GM12878 (cell line): ENCODE data around the gene PATL2. TPM values are rescaled to one million over a fixed set of nuclear protein-coding genes. Genes with fewer than 3 reads are reported as not detected.

Experiments used
- polyA plus RNA-seq, 11 experiments: library from polyadenylated mRNA; depleted of rRNA in 4 of 11; unstranded in 6 of 11; stranded (reverse) in 5 of 11; fragments of >200 nt; fragmentation: Nextera tagmentation in 4 of 11; fragmentation: Illumina TruSeq in 1 of 11; extraction: Ambion mirVana in 4 of 11; extraction: Trizol in 1 of 11; gene quantifications; 1 replicate in 1 of 11; 2 replicates in 10 of 11; pipeline versions ENCODE4 v1.2.1 to v1.2.3, GENCODE V29; 2011 to 2016; ENCODE audit warnings: inconsistent platforms in 2 of 11, missing spikeins in 2 of 11, low read depth in 1 of 11
- small RNA-seq: library from RNA; depleted of rRNA; stranded (forward); fragments of <200 nt; gene quantifications from one replicate; pipeline ENCODE3, GENCODE V24; 2014
- total RNA-seq, 4 experiments: library from RNA; depleted of rRNA in 3 of 4; stranded (reverse); fragments of >200 nt in 3 of 4; fragmentation: Illumina TruSeq in 1 of 4; extraction: Trizol in 1 of 4; gene quantifications; 2 replicates each; pipeline versions ENCODE4 v1.2.1 to v1.2.3, GENCODE V29; 2013 to 2021

The PATL2 gene
- total and polyA plus RNA-seq, 10 of the 15 experiments (the other 5 are each of a cell fraction or from before 2014, with no cell fraction given), result 4.2 to 16.2 (median 12.1) TPM

Small RNA genes lying within 50 kb of the gene (small RNA-seq; reads per million reads assigned to genes)
- not detected for gene RF00019

Other genes with a start within 250 kb of the PATL2 start
- gene EIF3J, start 174.2 kb downstream of the PATL2 start, total RNA-seq (2014; rRNA removed), result 45.4 and 47.6 TPM in 2 replicates
- 87.9 and 95.5 TPM in 2 replicates for gene EIF3J, start 174.2 kb downstream of the PATL2 start, total RNA-seq (2014; rRNA removed; fragmentation: Illumina TruSeq; extraction: Trizol)
- 96.2 and 101 TPM in 2 replicates for gene EIF3J, start 174.2 kb downstream of the PATL2 start, total RNA-seq (2021)
- 91.0 and 119 TPM in 2 replicates for gene EIF3J, start 174.2 kb downstream of the PATL2 start, polyA plus RNA-seq (2011; rRNA removed)
- gene EIF3J, start 174.2 kb downstream of the PATL2 start, polyA plus RNA-seq (2014; fragmentation: Illumina TruSeq; extraction: Trizol), result 126 and 162 TPM in 2 replicates
- 10 to 100 TPM; 34.7 to 36.3 TPM for gene EIF3J, start 174.2 kb downstream of the PATL2 start, polyA plus RNA-seq (2014; fragmentation: Nextera tagmentation; extraction: Ambion mirVana)
- 56.2 and 75.7 TPM in 2 replicates for gene EIF3J, start 174.2 kb downstream of the PATL2 start, polyA plus RNA-seq (2014; rRNA removed)
- gene EIF3J, start 174.2 kb downstream of the PATL2 start, polyA plus RNA-seq (2016; fragmentation: Nextera tagmentation; extraction: Ambion mirVana), result 10 to 100 TPM; 48.6 to 52.5 TPM
- 61.2 and 65.6 TPM in 2 replicates for gene SPG11, start 47.7 kb downstream of the PATL2 start, total RNA-seq (2014; rRNA removed)
- 57.2 and 62.1 TPM in 2 replicates for gene SPG11, start 47.7 kb downstream of the PATL2 start, total RNA-seq (2014; rRNA removed; fragmentation: Illumina TruSeq; extraction: Trizol)
- gene SPG11, start 47.7 kb downstream of the PATL2 start, total RNA-seq (2021), result 59.2 and 59.3 TPM in 2 replicates
- gene SPG11, start 47.7 kb downstream of the PATL2 start, polyA plus RNA-seq (2011; rRNA removed), result 78.0 and 85.1 TPM in 2 replicates
- 48.2 and 51.5 TPM in 2 replicates for gene SPG11, start 47.7 kb downstream of the PATL2 start, polyA plus RNA-seq (2014; fragmentation: Illumina TruSeq; extraction: Trizol)
- gene SPG11, start 47.7 kb downstream of the PATL2 start, polyA plus RNA-seq (2014; fragmentation: Nextera tagmentation; extraction: Ambion mirVana), result 10 to 100 TPM; 22.1 to 23.6 TPM
- gene SPG11, start 47.7 kb downstream of the PATL2 start, polyA plus RNA-seq (2014; rRNA removed), result 39.9 and 46.2 TPM in 2 replicates
- gene SPG11, start 47.7 kb downstream of the PATL2 start, polyA plus RNA-seq (2016; fragmentation: Nextera tagmentation; extraction: Ambion mirVana), result 10 to 100 TPM; 34.3 to 41.7 TPM
- 4,481 and 5,701 TPM in 2 replicates for gene B2M, start 194 bp upstream of the PATL2 start, total RNA-seq (2014; rRNA removed)
- gene B2M, start 194 bp upstream of the PATL2 start, total RNA-seq (2014; rRNA removed; fragmentation: Illumina TruSeq; extraction: Trizol), result 5,217 and 5,589 TPM in 2 replicates
- 2,901 and 3,170 TPM in 2 replicates for gene B2M, start 194 bp upstream of the PATL2 start, total RNA-seq (2021)
- 12,663 and 17,808 TPM in 2 replicates for gene B2M, start 194 bp upstream of the PATL2 start, polyA plus RNA-seq (2011; rRNA removed)
- 11,414 and 13,691 TPM in 2 replicates for gene B2M, start 194 bp upstream of the PATL2 start, polyA plus RNA-seq (2014; fragmentation: Illumina TruSeq; extraction: Trizol)
- gene B2M, start 194 bp upstream of the PATL2 start, polyA plus RNA-seq (2014; fragmentation: Nextera tagmentation; extraction: Ambion mirVana), result over 10,000 TPM; 16,306 to 22,794 TPM
- gene B2M, start 194 bp upstream of the PATL2 start, polyA plus RNA-seq (2014; rRNA removed), result 4,868 and 5,894 TPM in 2 replicates
- 1,000 to 10,000 TPM; 8,335 to 8,413 TPM for gene B2M, start 194 bp upstream of the PATL2 start, polyA plus RNA-seq (2016; fragmentation: Nextera tagmentation; extraction: Ambion mirVana)
- 29.5 and 35.0 TPM in 2 replicates for gene TRIM69, start 25.2 kb upstream of the PATL2 start, total RNA-seq (2014; rRNA removed)
- gene TRIM69, start 25.2 kb upstream of the PATL2 start, total RNA-seq (2014; rRNA removed; fragmentation: Illumina TruSeq; extraction: Trizol), result 38.7 and 43.6 TPM in 2 replicates
- gene TRIM69, start 25.2 kb upstream of the PATL2 start, total RNA-seq (2021), result 48.8 and 50.7 TPM in 2 replicates
- gene TRIM69, start 25.2 kb upstream of the PATL2 start, polyA plus RNA-seq (2011; rRNA removed), result 52.7 and 73.6 TPM in 2 replicates
- gene TRIM69, start 25.2 kb upstream of the PATL2 start, polyA plus RNA-seq (2014; fragmentation: Illumina TruSeq; extraction: Trizol), result 46.8 and 57.8 TPM in 2 replicates
- 10 to 100 TPM; 11.2 to 20.4 TPM for gene TRIM69, start 25.2 kb upstream of the PATL2 start, polyA plus RNA-seq (2014; fragmentation: Nextera tagmentation; extraction: Ambion mirVana)
- gene TRIM69, start 25.2 kb upstream of the PATL2 start, polyA plus RNA-seq (2014; rRNA removed), result 32.4 and 37.8 TPM in 2 replicates
- gene TRIM69, start 25.2 kb upstream of the PATL2 start, polyA plus RNA-seq (2016; fragmentation: Nextera tagmentation; extraction: Ambion mirVana), result 10 to 100 TPM; 36.9 to 44.9 TPM
- not detected in 2 replicates for gene TERB2, start 245.4 kb upstream of the PATL2 start, total RNA-seq (2014; rRNA removed)
- gene TERB2, start 245.4 kb upstream of the PATL2 start, total RNA-seq (2014; rRNA removed; fragmentation: Illumina TruSeq; extraction: Trizol), result not detected in 2 replicates
- not detected in 2 replicates for gene TERB2, start 245.4 kb upstream of the PATL2 start, total RNA-seq (2021)
- not detected in 2 replicates for gene TERB2, start 245.4 kb upstream of the PATL2 start, polyA plus RNA-seq (2011; rRNA removed)
- not detected in 2 replicates for gene TERB2, start 245.4 kb upstream of the PATL2 start, polyA plus RNA-seq (2014; fragmentation: Illumina TruSeq; extraction: Trizol)
- gene TERB2, start 245.4 kb upstream of the PATL2 start, polyA plus RNA-seq (2014; fragmentation: Nextera tagmentation; extraction: Ambion mirVana), result not detected
- not detected in 2 replicates for gene TERB2, start 245.4 kb upstream of the PATL2 start, polyA plus RNA-seq (2014; rRNA removed)
- gene TERB2, start 245.4 kb upstream of the PATL2 start, polyA plus RNA-seq (2016; fragmentation: Nextera tagmentation; extraction: Ambion mirVana), result not detected